ENCODE measurements around the gene CT47C1. TPM values are rescaled to one million over a fixed set of nuclear protein-coding genes. Genes with fewer than 3 reads are reported as not detected.

The CT47C1 gene
- total RNA-seq, 2 experiments from 2014 or later: not detected

DNA sequence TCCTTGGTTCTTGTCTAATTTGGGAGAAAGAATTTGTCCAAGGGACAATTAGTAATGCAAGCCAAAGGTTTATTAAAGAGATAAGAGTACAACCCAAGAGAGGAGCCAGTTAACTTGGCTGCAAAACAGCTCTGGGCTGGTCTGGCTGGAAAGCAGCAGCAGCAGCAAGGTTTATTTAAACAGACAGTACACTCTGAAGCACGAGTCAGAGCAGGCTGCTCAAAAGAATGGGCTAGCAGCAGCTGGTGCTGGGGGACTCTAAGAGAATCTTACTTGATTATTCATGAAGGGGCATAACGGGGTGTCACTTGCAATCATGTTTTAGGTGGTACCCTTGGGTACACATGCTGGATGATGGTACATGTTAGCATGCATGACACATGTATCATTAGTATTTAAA lies 17.1 kb upstream of the CT47C1 start:
- CTCF ChIA-PET (ENCODE audit: unreplicated experiment): no interaction called here

GRCh38 chrX:119062750-119063374 lies 9.9 kb upstream of the CT47C1 start:
- H3K9me2 ChIP-seq (ENCODE audit: insufficient read depth, low read length): no peaks in the 10 kb centered on the region
- TF ChIP-seq EZH2phosphoT487 (IDR thresholded peaks at IDR 0.05; ENCODE audit: borderline replicate concordance, low read depth, low read length): no peak
- no peak for TF ChIP-seq CTCF (conservative IDR thresholded peaks at IDR 0.05; ENCODE audit: low read length)
- no peaks in the 10 kb centered on the region for H3K9me3 ChIP-seq (ENCODE audit: low read length)
- ChIA-PET CTCF (ENCODE audit: unreplicated experiment) (no interaction called here), POLR2A (interaction anchor here (0.6 kb wide), 1 partner anchor 12 kb away, joined by 3 read pairs; no protein-coding TSS in a partner anchor)
- H3K36me3 ChIP-seq (ENCODE audit: insufficient read depth, low read length): no peaks in the 10 kb centered on the region
- no peak overlapping the region for H2AFZ ChIP-seq (ENCODE audit: low read length)
- intact Hi-C loops (cut with micrococcal nuclease; ENCODE audit: unreplicated experiment): no loop called here
- H3K4me2 ChIP-seq (ENCODE audit: low read length): no peak overlapping the region
- no peaks in the 10 kb centered on the region for H4K20me1 ChIP-seq (ENCODE audit: insufficient read depth, low read length)
- no TSS peak for BruUV-seq (replicated peaks)
- H3K79me2 ChIP-seq (ENCODE audit: insufficient read depth, low read depth, low read length): no peaks in the 10 kb centered on the region
- no peak for DNase-seq (ENCODE audit: low spot score)
- no peak overlapping the region for H3K4me3 ChIP-seq (ENCODE audit: low read depth, low read length, poor library complexity, severe bottlenecking)
- H3K4me1 ChIP-seq (ENCODE audit: insufficient read depth, low read length, poor library complexity, severe bottlenecking): no peaks in the 10 kb centered on the region
- no peak overlapping the region for H3K27ac ChIP-seq (ENCODE audit: low read depth, low read length, poor library complexity, severe bottlenecking)

More for the DNA sequence above, 17.1 kb upstream of the CT47C1 start:
- TF ChIP-seq CTCF (conservative IDR thresholded peaks at IDR 0.05; ENCODE audit: low read length): no peak
- no peak for TF ChIP-seq EZH2phosphoT487 (IDR thresholded peaks at IDR 0.05; ENCODE audit: borderline replicate concordance, low read depth, low read length)
- Histone ChIP-seq H3K9me2 (ENCODE audit: insufficient read depth, low read length) (no peaks in the 10 kb centered on the region), H3K79me2 (ENCODE audit: insufficient read depth, low read depth, low read length) (no peaks in the 10 kb centered on the region), H2AFZ (ENCODE audit: low read length) (no peak overlapping the region), H3K4me3 (ENCODE audit: low read depth, low read length, poor library complexity, severe bottlenecking) (no peak overlapping the region), H3K4me2 (ENCODE audit: low read length) (no peak overlapping the region), H3K9me3 (ENCODE audit: low read length) (no peaks in the 10 kb centered on the region), H3K36me3 (ENCODE audit: insufficient read depth, low read length) (no peaks in the 10 kb centered on the region), H4K20me1 (ENCODE audit: insufficient read depth, low read length) (no peaks in the 10 kb centered on the region), H3K27ac (ENCODE audit: low read depth, low read length, poor library complexity, severe bottlenecking) (no peak overlapping the region), H3K4me1 (ENCODE audit: insufficient read depth, low read length, poor library complexity, severe bottlenecking) (no peaks in the 10 kb centered on the region)
- BruUV-seq (replicated peaks): no TSS peak
- DNase-seq (ENCODE audit: low spot score): no peak
- POLR2A ChIA-PET: no interaction called here
- intact Hi-C loops (cut with micrococcal nuclease; ENCODE audit: unreplicated experiment): no loop called here

- DNase-seq (ENCODE audit: low spot score): no peak
- Histone ChIP-seq H4K20me1 (ENCODE audit: insufficient read depth, low read length) (no peaks in the 10 kb centered on the region), H3K79me2 (ENCODE audit: insufficient read depth, low read depth, low read length) (no peaks in the 10 kb centered on the region), H3K36me3 (ENCODE audit: insufficient read depth, low read length) (no peaks in the 10 kb centered on the region), H3K9me2 (ENCODE audit: insufficient read depth, low read length) (no peaks in the 10 kb centered on the region), H2AFZ (ENCODE audit: low read length) (no peak overlapping the region), H3K4me2 (ENCODE audit: low read length) (no peak overlapping the region), H3K9me3 (ENCODE audit: low read length) (no peaks in the 10 kb centered on the region), H3K27ac (ENCODE audit: low read depth, low read length, poor library complexity, severe bottlenecking) (no peak overlapping the region), H3K4me3 (ENCODE audit: low read depth, low read length, poor library complexity, severe bottlenecking) (no peak overlapping the region), H3K4me1 (ENCODE audit: insufficient read depth, low read length, poor library complexity, severe bottlenecking) (no peaks in the 10 kb centered on the region)
- POLR2A ChIA-PET: interaction anchor here (0.6 kb wide), 1 partner anchor 12 kb away, joined by 3 read pairs; no protein-coding TSS in a partner anchor
- intact Hi-C loops (cut with micrococcal nuclease; ENCODE audit: unreplicated experiment): no loop called here
- TF ChIP-seq CTCF (conservative IDR thresholded peaks at IDR 0.05; ENCODE audit: low read length) (no peak), EZH2phosphoT487 (IDR thresholded peaks at IDR 0.05; ENCODE audit: borderline replicate concordance, low read depth, low read length) (no peak)
- no TSS peak for BruUV-seq (replicated peaks)
- CTCF ChIA-PET (ENCODE audit: unreplicated experiment): no interaction called here
These were observed 9.4 kb upstream of the CT47C1 start for GRCh38 chrX:119063428-119063827.

All from OCI-LY7 (cell line).